ENCODE measurements around the gene PLEKHB2.

The PLEKHB2 gene, protein sequence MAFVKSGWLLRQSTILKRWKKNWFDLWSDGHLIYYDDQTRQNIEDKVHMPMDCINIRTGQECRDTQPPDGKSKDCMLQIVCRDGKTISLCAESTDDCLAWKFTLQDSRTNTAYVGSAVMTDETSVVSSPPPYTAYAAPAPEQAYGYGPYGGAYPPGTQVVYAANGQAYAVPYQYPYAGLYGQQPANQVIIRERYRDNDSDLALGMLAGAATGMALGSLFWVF

DNA sequence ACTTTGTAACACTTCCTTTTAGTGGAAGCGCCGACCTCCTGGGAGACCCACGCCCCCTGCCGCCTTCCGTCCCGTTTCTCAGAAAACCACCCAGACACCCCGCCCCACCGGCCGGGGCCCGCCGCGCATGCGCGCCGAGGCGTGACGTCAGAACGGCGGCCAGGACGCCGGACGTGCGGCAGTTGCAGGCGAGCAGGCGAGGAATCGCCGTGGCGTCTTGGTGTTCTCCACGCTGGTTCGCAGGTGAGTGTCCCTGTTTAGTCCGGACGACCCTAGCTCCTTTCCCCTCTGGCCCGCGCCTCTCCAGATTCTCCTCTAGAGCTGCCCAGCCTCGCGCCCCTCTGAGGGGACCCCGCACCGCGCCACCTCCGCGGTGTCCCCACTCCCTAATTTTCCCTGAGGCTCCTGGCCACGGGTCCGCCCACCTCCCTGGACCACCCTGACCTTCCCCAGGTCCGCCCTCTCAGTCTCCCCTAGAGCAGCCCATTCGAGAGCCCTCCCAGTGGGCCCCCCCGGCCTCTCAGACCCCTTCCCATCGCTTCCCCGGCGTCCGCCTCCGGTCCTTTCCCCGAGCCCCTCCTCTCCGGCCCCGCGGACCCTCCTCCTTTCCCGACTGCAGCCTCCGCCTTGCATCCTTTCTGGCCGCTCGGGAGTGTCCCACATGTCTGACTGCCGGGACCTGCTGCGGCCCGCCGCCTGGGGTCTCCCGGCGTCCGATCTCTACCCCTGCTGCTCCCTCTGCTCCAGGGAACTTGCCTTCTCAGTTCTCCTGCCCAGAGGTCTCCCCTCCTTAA is at the start of gene PLEKHB2:
PLEKHB2 (plus strand) TSS at position 181 of the 794 bp plus-strand sequence. CDS start 15,606 bp downstream, outside the sequence.
- Histone ChIP-seq H3K4me3 (ENCODE audit: severe bottlenecking) (peak within 1 kb of the TSS; percentile 75), H3K4me1 (ENCODE audit: insufficient read depth, poor library complexity, severe bottlenecking) (peaks cover 3% of the 10 kb centered on the region), H3K9me3 (ENCODE audit: severe bottlenecking) (no peaks in the 10 kb centered on the region), H3K27me3 (ENCODE audit: insufficient read depth, poor library complexity, severe bottlenecking) (no peaks in the 10 kb centered on the region), H3K36me3 (ENCODE audit: low read depth) (peaks cover 22% of the 10 kb centered on the region), H3K27ac (ENCODE audit: poor library complexity, severe bottlenecking) (peak within 1 kb of the TSS; percentile 82)
- ATAC-seq (ENCODE audit: low read depth): peak; percentile 72
- peak; percentile 75 for DNase-seq (ENCODE audit: low spot score)
- TF ChIP-seq, protein P1, sequence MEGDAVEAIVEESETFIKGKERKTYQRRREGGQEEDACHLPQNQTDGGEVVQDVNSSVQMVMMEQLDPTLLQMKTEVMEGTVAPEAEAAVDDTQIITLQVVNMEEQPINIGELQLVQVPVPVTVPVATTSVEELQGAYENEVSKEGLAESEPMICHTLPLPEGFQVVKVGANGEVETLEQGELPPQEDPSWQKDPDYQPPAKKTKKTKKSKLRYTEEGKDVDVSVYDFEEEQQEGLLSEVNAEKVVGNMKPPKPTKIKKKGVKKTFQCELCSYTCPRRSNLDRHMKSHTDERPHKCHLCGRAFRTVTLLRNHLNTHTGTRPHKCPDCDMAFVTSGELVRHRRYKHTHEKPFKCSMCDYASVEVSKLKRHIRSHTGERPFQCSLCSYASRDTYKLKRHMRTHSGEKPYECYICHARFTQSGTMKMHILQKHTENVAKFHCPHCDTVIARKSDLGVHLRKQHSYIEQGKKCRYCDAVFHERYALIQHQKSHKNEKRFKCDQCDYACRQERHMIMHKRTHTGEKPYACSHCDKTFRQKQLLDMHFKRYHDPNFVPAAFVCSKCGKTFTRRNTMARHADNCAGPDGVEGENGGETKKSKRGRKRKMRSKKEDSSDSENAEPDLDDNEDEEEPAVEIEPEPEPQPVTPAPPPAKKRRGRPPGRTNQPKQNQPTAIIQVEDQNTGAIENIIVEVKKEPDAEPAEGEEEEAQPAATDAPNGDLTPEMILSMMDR (IDR thresholded peaks at IDR 0.05; ENCODE audit: poor library complexity, severe bottlenecking): peak; percentile 32

DNA sequence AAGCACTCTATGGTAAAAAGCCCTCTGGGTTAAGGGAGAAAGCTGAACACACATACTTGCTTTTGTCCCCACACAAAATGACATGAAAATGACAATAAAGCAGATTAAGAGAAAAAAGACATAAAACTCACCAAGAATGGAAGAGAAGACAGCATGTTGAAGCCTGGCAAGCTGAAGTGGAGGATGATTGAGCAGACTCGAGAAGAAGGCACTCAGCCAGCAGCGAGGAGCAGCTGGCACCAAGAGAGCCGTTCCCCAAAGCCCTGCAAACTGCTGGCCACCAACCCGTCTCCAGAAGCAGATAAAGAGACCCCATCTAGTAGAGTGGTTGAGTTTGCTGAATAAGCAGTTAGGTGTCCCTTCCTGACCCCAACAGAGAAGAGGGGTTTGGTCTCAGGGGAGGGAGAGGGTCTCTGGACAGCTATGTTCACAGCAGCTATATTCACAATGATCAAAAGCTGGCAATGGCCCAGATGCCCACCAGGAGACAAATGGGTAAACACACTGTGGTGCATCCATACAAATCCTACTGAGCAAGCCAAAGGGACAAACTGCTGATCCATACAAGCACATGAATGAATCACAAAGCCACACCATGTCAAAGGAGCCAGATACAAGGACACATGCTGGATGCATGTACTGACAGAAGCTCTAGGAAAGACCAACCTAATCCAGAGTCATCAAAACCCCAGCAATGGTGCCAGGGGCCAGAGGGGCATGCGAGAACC is 48.8 kb upstream of the PLEKHB2 start:
- H3K9me3 ChIP-seq (ENCODE audit: severe bottlenecking): no peaks in the 10 kb centered on the region
- no peaks in the 10 kb centered on the region for H3K27me3 ChIP-seq (ENCODE audit: insufficient read depth, poor library complexity, severe bottlenecking)
- peaks cover 90% of the 10 kb centered on the region for H3K36me3 ChIP-seq (ENCODE audit: low read depth)
- no peak overlapping the region for H3K4me3 ChIP-seq (ENCODE audit: severe bottlenecking)
- no peak for ATAC-seq (ENCODE audit: low read depth)
- TF ChIP-seq, protein P1 (IDR thresholded peaks at IDR 0.05; ENCODE audit: poor library complexity, severe bottlenecking): no peak
- no peak overlapping the region for H3K27ac ChIP-seq (ENCODE audit: poor library complexity, severe bottlenecking)
- peaks cover under 1% of the 10 kb centered on the region for H3K4me1 ChIP-seq (ENCODE audit: insufficient read depth, poor library complexity, severe bottlenecking)
- no peak for DNase-seq (ENCODE audit: low spot score)

DNA sequence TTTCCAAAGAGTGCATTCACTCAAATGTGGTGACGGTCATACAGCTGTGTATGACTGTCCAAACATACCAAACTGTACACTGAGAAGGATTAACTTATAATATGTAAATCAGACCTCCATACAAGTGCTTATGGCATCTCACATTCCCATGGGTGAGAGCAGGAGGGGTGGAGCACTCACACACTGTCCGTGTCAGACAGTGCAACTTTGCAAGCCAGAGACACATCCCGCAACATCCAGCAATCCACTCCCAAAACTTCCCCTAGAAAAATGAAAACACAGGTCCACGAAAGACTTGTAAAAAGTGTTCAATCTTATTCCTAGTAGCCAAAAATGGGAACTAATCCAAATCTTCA is 48.2 kb upstream of the PLEKHB2 start:
- peaks cover 85% of the 10 kb centered on the region for H3K36me3 ChIP-seq (ENCODE audit: low read depth)
- no peak for ATAC-seq (ENCODE audit: low read depth)
- TF ChIP-seq, protein P1 (IDR thresholded peaks at IDR 0.05; ENCODE audit: poor library complexity, severe bottlenecking): no peak
- no peak overlapping the region for H3K4me3 ChIP-seq (ENCODE audit: severe bottlenecking)
- H3K4me1 ChIP-seq (ENCODE audit: insufficient read depth, poor library complexity, severe bottlenecking): peaks cover 6% of the 10 kb centered on the region
- no peak for DNase-seq (ENCODE audit: low spot score)
- no peaks in the 10 kb centered on the region for H3K9me3 ChIP-seq (ENCODE audit: severe bottlenecking)
- no peak overlapping the region for H3K27ac ChIP-seq (ENCODE audit: poor library complexity, severe bottlenecking)
- no peaks in the 10 kb centered on the region for H3K27me3 ChIP-seq (ENCODE audit: insufficient read depth, poor library complexity, severe bottlenecking)

DNA sequence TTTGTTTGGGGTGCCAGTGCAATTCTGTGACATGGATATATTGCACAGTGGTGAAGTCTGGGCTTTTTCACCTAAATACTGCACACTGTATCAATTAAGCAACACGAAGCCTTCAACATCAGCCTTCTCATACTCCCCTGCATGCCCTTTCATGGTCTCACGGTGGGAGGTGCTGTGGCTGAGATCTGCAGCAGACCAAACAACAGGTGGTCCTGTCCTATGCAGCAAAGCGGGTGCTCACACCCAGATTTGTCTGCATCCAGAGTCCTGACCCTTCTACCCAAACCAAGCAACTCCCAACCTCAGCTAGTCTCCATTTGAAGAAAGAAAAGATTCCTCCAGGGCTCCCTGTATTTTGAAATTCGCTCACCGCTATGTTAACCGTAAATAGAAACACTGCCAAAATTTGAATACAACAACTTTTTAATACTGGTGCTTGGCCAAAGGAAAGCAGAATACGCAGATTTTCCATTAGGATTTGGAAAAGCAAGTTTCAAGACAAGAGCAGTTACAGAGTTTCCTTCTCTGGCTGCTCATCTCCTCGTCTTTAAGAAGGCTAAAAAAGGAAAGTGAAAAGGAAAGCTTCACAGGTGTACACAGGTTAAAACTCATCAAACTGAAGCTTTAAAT is 46.8 kb upstream of the PLEKHB2 start:
- ATAC-seq (ENCODE audit: low read depth): no peak
- H3K27ac ChIP-seq (ENCODE audit: poor library complexity, severe bottlenecking): no peak overlapping the region
- H3K36me3 ChIP-seq (ENCODE audit: low read depth): peaks cover 74% of the 10 kb centered on the region
- TF ChIP-seq, protein P1 (IDR thresholded peaks at IDR 0.05; ENCODE audit: poor library complexity, severe bottlenecking): no peak
- peaks cover 8% of the 10 kb centered on the region for H3K4me1 ChIP-seq (ENCODE audit: insufficient read depth, poor library complexity, severe bottlenecking)
- no peaks in the 10 kb centered on the region for H3K27me3 ChIP-seq (ENCODE audit: insufficient read depth, poor library complexity, severe bottlenecking)
- DNase-seq (ENCODE audit: low spot score): no peak
- no peak overlapping the region for H3K4me3 ChIP-seq (ENCODE audit: severe bottlenecking)
- no peaks in the 10 kb centered on the region for H3K9me3 ChIP-seq (ENCODE audit: severe bottlenecking)
